HG03280 (cell line): Measurements from ENCODE around the gene AKR1C3.
"Not testable (repeated sequence)": the region's sequence is repeated elsewhere in the genome, so short reads cannot be mapped to it uniquely, and the experiment has no call there.

ENCODE experiments used
- ATAC-seq: cut with Tn5 transposase; IDR thresholded peaks from one replicate; pipeline ENCODE4 v1.9.1; 2021; ENCODE audit warnings: mild to moderate bottlenecking, moderate library complexity; ENCODE audit not compliant: unreplicated experiment

Gene AKR1C3

DNA sequence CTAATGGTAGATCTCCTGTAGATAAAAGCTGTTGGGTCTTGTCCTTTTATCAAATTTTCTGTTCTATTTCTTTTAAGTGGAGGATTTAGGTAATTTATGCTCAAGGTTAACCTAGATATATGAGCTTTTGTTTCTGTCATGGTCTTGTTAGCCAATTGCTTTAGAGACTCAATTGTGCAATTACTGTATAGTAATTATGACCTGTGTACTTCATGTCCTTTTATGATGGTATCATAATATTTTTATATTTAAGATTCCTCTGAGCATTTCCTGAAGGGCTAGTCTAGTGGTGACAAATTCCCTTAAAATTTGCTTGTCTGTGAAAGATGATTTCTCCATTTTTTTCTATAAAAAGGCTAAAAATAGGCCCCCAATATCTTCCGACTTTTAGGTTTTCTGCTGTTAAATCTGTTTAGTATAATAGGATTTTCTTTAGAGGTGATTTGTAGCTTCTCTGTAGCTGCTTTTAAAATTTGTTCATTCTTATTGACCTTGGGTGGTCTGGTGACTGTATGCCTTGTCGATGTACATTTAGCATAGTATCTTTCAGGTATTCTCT, 5.4 kb upstream of the AKR1C3 start:
- no peak for ATAC-seq

DNA sequence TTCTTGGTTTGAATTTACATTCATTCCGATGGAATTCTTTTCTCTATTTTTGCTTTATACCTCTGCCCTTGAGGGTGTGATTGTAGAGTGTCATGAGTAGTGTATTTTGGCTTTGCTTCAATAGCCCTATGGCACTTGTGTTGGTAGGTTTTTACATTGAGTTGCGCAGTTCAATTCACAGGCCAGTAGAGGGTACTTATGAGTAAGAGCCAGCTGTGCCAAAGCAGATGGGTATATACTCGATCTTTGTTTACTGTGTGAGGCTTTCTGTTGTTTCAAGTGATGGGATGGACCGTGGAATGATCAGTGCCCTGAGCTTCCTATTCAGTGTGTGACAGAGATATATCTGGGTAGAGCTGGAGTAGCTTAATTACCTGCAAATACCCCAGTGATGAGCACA, 4.3 kb upstream of the AKR1C3 start:
- ATAC-seq = no peak

DNA sequence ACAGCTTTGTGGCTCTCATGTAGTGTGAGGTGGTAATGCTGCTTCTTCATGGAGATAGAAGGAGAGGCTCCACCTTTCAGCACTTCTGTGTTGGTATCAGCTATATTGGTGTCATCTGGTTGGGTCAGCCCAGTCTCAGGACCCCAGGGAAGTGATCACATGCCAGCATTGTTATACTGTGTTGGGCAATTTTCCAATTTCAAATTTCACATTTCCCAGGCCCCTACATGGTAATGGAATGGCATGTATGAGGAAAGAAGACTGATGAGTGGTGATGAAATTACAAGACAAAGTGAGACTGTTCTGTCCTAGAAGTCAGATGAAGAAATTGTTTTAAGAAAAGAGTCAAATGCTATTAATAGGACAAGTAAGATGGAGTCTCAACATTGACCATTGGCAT, 3.7 kb upstream of the AKR1C3 start:
- ATAC-seq = no peak

GRCh38 chr10:5091196-5091595, 3.0 kb upstream of the AKR1C3 start:
- ATAC-seq = no peak

DNA sequence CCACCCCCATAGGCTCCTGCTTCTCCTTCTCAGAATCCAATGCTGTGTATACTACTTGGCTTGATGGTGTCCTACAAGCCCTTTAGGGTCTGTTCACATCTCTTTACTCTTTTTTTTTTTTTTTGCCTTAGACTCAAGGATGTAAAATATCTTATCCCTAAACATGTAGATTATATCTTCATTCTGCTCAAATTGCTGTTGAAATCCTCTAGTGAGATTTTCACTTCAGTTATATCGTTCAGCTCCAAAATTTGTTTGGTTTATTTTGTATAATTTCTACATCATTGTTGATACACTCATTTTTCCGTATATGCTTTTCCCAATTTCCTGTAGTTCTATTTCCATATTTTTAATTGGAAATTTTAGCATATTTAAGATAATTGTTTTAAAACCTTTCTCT, 1.8 kb upstream of the AKR1C3 start:
- ATAC-seq = no peak

- ATAC-seq = no peak
These were observed 1.1 kb upstream of the AKR1C3 start for GRCh38 chr10:5092848-5093790.

DNA sequence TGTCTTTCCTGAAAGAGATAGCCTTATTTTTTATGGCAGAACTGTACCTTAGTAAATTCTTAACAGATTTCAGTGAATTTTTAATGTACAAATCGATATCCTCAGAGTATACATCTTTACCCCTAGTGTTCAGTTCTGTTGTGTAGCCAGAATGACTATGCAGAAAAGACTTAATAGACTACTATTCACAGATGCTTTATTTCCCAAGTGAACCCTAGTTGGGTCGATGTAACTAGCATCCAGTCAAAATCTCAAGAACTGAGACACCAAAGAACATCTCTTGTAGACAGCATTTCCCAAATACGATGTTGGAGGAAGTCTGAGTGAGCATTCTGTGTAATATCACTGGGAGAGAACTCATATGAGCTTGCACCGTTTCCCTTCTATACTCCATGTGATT, 1.5 kb downstream of the AKR1C3 start:
- no peak for ATAC-seq

GRCh38 chr10:5096108-5096507, 1.9 kb downstream of the AKR1C3 start:
- no peak for ATAC-seq

- ATAC-seq = not testable (repeated sequence)
These were observed 8.3 kb downstream of the AKR1C3 start for GRCh38 chr10:5102479-5102878.

DNA sequence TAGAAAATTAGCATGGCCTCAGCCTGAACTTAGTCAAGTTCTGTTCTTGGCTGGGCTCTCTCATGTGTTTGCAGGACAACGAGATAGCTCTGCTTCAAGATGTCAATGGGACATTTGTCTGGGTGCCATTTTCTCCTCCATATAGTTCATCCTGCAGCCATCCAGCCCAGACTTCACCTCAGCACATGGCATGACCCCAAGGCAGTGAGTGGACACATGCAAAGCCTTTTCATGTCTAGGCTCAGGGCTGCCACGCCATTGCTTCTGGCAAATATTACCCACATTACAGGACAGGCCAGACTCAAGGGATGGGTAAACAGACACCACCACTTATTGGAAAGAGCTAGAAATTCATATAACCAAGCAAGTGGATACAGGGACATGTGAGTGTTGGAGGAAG, 9.3 kb downstream of the AKR1C3 start:
- ATAC-seq = no peak

- ATAC-seq = no peak
These were observed 11.4 kb downstream of the AKR1C3 start for GRCh38 chr10:5105626-5106025.

DNA sequence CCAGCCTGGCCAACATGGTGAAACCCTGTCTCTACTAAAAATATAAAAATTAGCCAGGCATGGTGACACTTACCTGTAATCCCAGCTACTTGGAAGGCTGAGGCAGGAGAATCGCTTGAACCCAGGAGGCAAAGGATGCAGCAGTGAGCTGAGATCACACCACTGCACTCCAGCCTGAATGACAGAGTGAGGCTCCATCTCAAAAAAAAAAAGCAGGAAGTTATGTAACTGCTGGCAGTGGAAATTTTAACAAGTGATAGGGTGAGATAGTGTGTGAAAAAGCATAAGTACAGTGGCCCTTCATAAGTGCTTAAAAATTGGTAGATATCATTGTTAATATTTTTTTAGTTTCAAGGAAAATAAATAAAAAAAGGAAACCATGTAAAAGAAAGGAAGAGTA, 12.3 kb downstream of the AKR1C3 start:
- no peak for ATAC-seq

DNA sequence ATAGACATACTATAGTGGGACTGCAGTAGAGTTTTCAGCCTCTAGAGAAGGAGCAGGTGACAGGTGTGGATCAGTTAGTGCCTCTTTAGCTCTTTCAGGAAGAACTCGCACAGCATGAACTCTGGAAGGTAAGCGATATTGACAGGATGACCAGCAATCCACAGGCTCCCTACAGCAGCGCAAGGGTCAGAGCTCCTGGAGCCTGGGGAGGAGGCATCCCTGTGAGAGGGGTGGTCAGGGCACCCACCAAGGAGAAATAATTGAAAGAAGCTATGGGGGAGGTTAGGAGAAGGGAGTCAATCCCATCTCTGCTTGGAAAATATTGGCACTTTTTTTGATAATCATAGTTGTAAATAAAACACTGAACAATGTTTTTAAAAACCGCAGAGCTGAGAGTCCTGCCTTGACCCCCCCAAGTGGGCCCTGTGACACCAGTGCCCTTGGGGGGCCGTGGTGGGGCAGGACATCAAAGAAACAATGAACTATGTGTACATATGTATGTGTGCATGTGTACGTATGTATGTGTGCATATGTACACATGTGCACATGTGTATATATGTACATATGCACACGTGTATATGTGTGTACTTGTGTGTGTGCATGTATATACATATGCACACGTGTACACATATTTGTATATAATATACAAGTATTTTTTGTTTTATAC, 13.8 kb downstream of the AKR1C3 start:
- ATAC-seq = no peak

- no peak for ATAC-seq
These were observed 14.6 kb downstream of the AKR1C3 start for GRCh38 chr10:5108658-5109416.

GRCh38 chr10:5109861-5110260, 15.6 kb downstream of the AKR1C3 start:
- not testable (repeated sequence) for ATAC-seq

GRCh38 chr10:5116621-5117020, 22.4 kb downstream of the AKR1C3 start:
- no peak for ATAC-seq

DNA sequence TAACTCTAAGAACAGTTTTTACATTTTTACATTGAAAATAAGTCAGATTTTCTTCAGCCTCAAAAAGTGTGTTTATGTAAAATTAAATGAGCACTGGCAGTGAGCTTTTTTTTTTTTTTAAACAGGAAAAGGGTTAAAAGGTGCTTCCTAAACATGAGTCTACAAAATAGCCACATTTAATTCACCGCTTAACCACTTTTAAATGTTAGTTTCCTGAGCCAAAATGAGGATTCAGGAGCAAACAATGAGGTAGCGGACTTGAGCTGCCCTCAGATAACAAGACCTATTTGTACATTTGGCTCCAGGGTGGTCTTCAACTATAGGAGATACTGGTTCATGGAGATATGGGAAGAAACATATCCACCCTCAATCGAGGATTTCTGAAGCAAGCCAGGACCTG, 22.8 kb downstream of the AKR1C3 start:
- ATAC-seq = no peak

DNA sequence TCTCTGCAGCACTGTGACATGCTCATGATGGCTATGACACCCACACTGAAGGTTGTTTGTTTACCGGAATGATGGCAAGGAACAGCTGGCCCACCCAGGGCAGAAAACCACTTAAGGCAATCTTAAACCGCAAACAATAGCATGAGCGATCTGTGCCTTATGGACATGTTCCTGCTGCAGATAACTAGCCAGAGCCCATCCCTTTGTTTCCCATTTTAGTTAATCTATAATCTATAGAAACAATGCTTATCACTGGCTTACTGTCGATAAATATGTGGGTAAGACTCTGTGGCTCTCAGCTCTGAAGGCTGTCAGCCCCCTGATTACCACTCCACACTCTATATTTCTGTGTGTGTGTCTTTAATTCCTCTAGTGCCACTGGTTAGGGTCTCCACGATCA, 25.8 kb downstream of the AKR1C3 start:
- ATAC-seq = not testable (repeated sequence)

GRCh38 chr10:5123886-5124285, 29.7 kb downstream of the AKR1C3 start:
- ATAC-seq = no peak

- no peak for ATAC-seq
These were observed 31.3 kb downstream of the AKR1C3 start for GRCh38 chr10:5125315-5126044.

DNA sequence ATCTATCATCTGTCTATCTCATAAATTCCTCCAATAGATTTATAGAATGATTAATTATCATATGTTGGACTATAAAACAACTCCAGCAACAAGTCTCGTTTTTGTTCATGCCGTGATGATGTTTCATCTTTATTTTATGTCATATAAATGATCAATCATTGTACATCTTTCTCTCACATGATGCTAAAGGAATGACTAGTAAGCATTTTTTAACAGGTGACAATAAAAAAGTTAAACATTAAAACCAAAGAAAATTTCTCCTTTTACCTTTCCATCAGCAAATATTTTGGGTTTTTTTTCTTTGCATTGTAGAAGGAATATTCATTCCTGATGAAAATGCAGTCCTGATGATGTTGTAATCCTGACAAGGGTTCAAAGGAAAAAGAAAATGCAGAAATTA, 41.4 kb downstream of the AKR1C3 start:
- no peak for ATAC-seq
